DND-41 (cell line): ENCODE measurements around the gene SLCO4A1.

Source experiments
- ATAC-seq: fragments of 200-7000 bp; cut with Tn5 transposase; 3 replicates; pipeline ENCODE4 v1.9.1; 2021; ENCODE audit warnings: low read depth; ENCODE audit not compliant: insufficient read depth
- DNase-seq: peaks from one replicate; pipeline ENCODE4 v3.0.0-alpha.2; 2020
- H2AFZ ChIP-seq: 2 replicates; pipeline ENCODE4 v1.6.0; 2012; ENCODE audit warnings: low read depth, low read length
- H3K27ac ChIP-seq: 2 replicates; pipeline ENCODE4 v1.5.1; 2012; ENCODE audit warnings: low read length, inconsistent platforms
- H3K27me3 ChIP-seq: fragments of 200-600 bp; sonication (generic); 2 replicates; pipeline ENCODE4 v1.6.0; 2012; ENCODE audit warnings: low read length, mild to moderate bottlenecking, inconsistent platforms; ENCODE audit not compliant: insufficient read depth, poor library complexity
- H3K36me3 ChIP-seq: 2 replicates; pipeline ENCODE4 v1.5.1; 2012; ENCODE audit warnings: low read length, inconsistent platforms; ENCODE audit not compliant: insufficient read depth
- H3K4me1 ChIP-seq: 2 replicates; pipeline ENCODE4 v1.5.1; 2012; ENCODE audit warnings: mild to moderate bottlenecking, low read length; ENCODE audit not compliant: insufficient read depth
- H3K4me2 ChIP-seq: 2 replicates; pipeline ENCODE4 v1.6.0; 2012; ENCODE audit warnings: mild to moderate bottlenecking, moderate library complexity, low read length, inconsistent platforms; ENCODE audit not compliant: insufficient read depth
- H3K4me3 ChIP-seq, 2 experiments: fragments of 200-600 bp in 1 of 2; shearing (Covaris generic) in 1 of 2; 2 replicates each; pipeline ENCODE4 v1.5.1; 2012 to 2016; ENCODE audit warnings: inconsistent platforms in 2 of 2, low read length in 2 of 2, mild to moderate bottlenecking in 2 of 2, low read depth in 1 of 2, moderate library complexity in 1 of 2
- H3K79me2 ChIP-seq: 2 replicates; pipeline ENCODE4 v1.6.0; 2012; ENCODE audit warnings: low read length, inconsistent platforms; ENCODE audit not compliant: insufficient read depth
- H3K9ac ChIP-seq: 2 replicates; pipeline ENCODE4 v1.6.0; 2012; ENCODE audit warnings: low read depth, mild to moderate bottlenecking, inconsistent platforms, low read length, moderate library complexity
- H3K9me3 ChIP-seq: 2 replicates; pipeline ENCODE4 v1.5.1; 2012; ENCODE audit warnings: low read length, moderate library complexity, mild to moderate bottlenecking, inconsistent platforms; ENCODE audit not compliant: insufficient read depth, severe bottlenecking
- H4K20me1 ChIP-seq: 2 replicates; pipeline ENCODE4 v1.6.0; 2012; ENCODE audit warnings: low read length; ENCODE audit not compliant: insufficient read depth
- CTCF ChIP-seq: IDR thresholded peaks from 2 replicates; pipeline ENCODE4 v1.5.1; 2012; ENCODE audit warnings: borderline replicate concordance, low read length, moderate library complexity, mild to moderate bottlenecking; ENCODE audit not compliant: poor library complexity, severe bottlenecking; ENCODE audit errors: extremely low read depth
- EZH2 ChIP-seq: IDR thresholded peaks from 3 replicates; pipeline ENCODE4 v1.6.1; 2012; ENCODE audit warnings: borderline replicate concordance, low read depth, mild to moderate bottlenecking, moderate library complexity, low read length, inconsistent platforms; ENCODE audit not compliant: severe bottlenecking

Gene SLCO4A1

GRCh38 chr20:62597416-62598115 is 44.7 kb upstream of the SLCO4A1 start:
- no peak for TF ChIP-seq EZH2
- no peak for TF ChIP-seq CTCF

GRCh38 chr20:62598761-62599194 is 43.5 kb upstream of the SLCO4A1 start:
- Histone ChIP-seq H3K4me3 (no peak overlapping the region), H3K4me1 (no peaks in the 10 kb centered on the region), H3K36me3 (no peaks in the 10 kb centered on the region), H3K27ac (no peak overlapping the region), H3K4me2 (no peak overlapping the region), H4K20me1 (peaks cover 10% of the 10 kb centered on the region), H3K79me2 (no peaks in the 10 kb centered on the region), H3K9ac (no peak overlapping the region), H2AFZ (no peak overlapping the region), H3K27me3 (peaks cover 51% of the 10 kb centered on the region), H3K9me3 (no peaks in the 10 kb centered on the region)
- no peak for DNase-seq
- ATAC-seq, result no peak
- TF ChIP-seq EZH2 (no peak), CTCF (no peak)

More at GRCh38 chr20:62597416-62598115, 44.7 kb upstream of the SLCO4A1 start:
- DNase-seq, result no peak
- no peak for ATAC-seq
- no peak overlapping the region for H3K4me2 ChIP-seq
- H3K79me2 ChIP-seq, result no peaks in the 10 kb centered on the region
- H3K27me3 ChIP-seq, result peaks cover 39% of the 10 kb centered on the region
- H4K20me1 ChIP-seq, result peaks cover 8% of the 10 kb centered on the region
- H3K27ac ChIP-seq, result no peak overlapping the region
- H3K4me3 ChIP-seq, result no peak overlapping the region
- no peak overlapping the region for H2AFZ ChIP-seq
- no peaks in the 10 kb centered on the region for H3K9me3 ChIP-seq
- H3K36me3 ChIP-seq, result no peaks in the 10 kb centered on the region
- H3K9ac ChIP-seq, result no peak overlapping the region
- H3K4me1 ChIP-seq, result no peaks in the 10 kb centered on the region

- no peak overlapping the region for H3K27ac ChIP-seq
- H3K9me3 ChIP-seq, result no peaks in the 10 kb centered on the region
- no peak overlapping the region for H3K9ac ChIP-seq
- H3K79me2 ChIP-seq, result no peaks in the 10 kb centered on the region
- no peaks in the 10 kb centered on the region for H3K4me1 ChIP-seq
- TF ChIP-seq CTCF (no peak), EZH2 (no peak)
- H3K4me2 ChIP-seq, result no peak overlapping the region
- no peak for ATAC-seq
- peaks cover 57% of the 10 kb centered on the region for H3K27me3 ChIP-seq
- no peak overlapping the region for H3K4me3 ChIP-seq
- DNase-seq, result no peak
- peaks cover 15% of the 10 kb centered on the region for H4K20me1 ChIP-seq
- no peaks in the 10 kb centered on the region for H3K36me3 ChIP-seq
- no peak overlapping the region for H2AFZ ChIP-seq
These were observed 42.8 kb upstream of the SLCO4A1 start for GRCh38 chr20:62599216-62600110.
